Endothelial cell of umbilical vein (primary cell): ENCODE measurements around the gene CLEC2B.

Experiments used
- POLR2A ChIP-seq: IDR thresholded peaks from 2 replicates; pipeline ENCODE4 v1.6.1; 2012; ENCODE audit warnings: low read depth, mild to moderate bottlenecking, control low read depth, low read length
- POLR2AphosphoS5 ChIP-seq: IDR thresholded peaks from 2 replicates; pipeline ENCODE4 v1.6.1; 2012; ENCODE audit warnings: low read depth, mild to moderate bottlenecking, control low read depth, low read length, moderate library complexity; ENCODE audit not compliant: insufficient read depth
- TF ChIP-seq, protein P1 (sequence below), 2 donors: IDR thresholded peaks; 1 replicate in 1 of 2; 2 replicates in 1 of 2; pipeline ENCODE4 v1.5.1; 2011; ENCODE audit warnings: low read length in 2 of 2, mild to moderate bottlenecking in 2 of 2, moderate library complexity in 2 of 2, control low read depth in 1 of 2, inconsistent platforms in 1 of 2, low read depth in 1 of 2; ENCODE audit not compliant: insufficient read depth in 1 of 2; ENCODE audit errors: extremely low read depth in 1 of 2

DNA sequence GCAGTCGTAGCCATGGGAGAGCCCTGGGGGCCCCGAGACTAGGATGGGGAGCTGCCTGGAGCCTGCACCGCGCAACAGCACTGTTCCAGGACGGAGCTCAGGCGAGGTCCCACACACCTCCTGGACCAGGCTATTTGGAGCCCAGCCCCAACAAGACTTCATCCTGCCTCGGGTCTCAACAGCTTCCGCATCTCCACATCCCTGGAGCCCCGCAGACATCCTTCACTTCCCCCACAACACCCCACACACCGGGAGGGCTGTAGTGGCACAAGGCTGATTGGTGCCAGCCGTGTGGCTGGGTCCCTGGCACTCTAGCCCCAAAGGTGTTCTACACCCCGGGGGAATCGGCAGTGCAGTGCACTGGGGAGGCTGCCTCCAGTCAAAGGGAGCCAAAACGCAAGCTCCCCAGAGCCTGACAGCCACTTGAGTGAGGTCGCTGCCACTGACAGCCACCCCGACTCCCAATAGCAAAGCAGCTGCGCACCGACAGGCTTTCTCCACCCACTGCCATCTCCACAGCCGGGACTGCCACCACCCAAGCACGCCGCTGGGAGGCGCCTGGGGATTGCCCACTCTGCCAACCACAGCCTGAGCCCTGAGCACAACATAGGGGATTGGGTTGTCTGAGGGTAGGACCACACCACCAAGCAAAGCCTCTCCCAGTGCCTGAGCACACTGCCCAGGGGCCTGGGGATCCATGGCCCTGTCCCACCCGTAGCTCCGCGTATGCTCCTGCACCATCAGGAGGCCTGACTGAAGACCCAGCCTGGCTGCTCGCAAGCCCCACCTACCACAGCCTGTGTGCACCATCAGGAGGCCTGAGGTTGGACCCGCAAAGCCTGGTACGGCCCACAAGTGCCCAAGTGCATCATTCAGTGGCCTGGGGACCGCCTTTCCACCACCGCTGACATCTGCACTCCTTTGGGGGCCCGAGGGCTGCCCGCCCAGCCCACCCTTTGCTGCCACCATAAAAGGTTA is 55.0 kb downstream of the CLEC2B start:
- TF ChIP-seq POLR2A, result no peak
- TF ChIP-seq POLR2AphosphoS5, result no peak
- TF ChIP-seq, protein P1, sequence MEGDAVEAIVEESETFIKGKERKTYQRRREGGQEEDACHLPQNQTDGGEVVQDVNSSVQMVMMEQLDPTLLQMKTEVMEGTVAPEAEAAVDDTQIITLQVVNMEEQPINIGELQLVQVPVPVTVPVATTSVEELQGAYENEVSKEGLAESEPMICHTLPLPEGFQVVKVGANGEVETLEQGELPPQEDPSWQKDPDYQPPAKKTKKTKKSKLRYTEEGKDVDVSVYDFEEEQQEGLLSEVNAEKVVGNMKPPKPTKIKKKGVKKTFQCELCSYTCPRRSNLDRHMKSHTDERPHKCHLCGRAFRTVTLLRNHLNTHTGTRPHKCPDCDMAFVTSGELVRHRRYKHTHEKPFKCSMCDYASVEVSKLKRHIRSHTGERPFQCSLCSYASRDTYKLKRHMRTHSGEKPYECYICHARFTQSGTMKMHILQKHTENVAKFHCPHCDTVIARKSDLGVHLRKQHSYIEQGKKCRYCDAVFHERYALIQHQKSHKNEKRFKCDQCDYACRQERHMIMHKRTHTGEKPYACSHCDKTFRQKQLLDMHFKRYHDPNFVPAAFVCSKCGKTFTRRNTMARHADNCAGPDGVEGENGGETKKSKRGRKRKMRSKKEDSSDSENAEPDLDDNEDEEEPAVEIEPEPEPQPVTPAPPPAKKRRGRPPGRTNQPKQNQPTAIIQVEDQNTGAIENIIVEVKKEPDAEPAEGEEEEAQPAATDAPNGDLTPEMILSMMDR (IDR thresholded peaks at IDR 0.05; ENCODE audit: extremely low read depth in 1 of 2, insufficient read depth in 1 of 2, low read depth in 1 of 2, low read length in 2 of 2), result peak; percentile 93 to 99
